ENCODE measurements around the gene TRAF2. TPM values are rescaled to one million over a fixed set of nuclear protein-coding genes. Genes with fewer than 3 reads are reported as not detected.

Gene TRAF2
- total RNA-seq, 3 donors from 2014 or later: 3.4 to 8.9 (median 8.5) TPM

DNA sequence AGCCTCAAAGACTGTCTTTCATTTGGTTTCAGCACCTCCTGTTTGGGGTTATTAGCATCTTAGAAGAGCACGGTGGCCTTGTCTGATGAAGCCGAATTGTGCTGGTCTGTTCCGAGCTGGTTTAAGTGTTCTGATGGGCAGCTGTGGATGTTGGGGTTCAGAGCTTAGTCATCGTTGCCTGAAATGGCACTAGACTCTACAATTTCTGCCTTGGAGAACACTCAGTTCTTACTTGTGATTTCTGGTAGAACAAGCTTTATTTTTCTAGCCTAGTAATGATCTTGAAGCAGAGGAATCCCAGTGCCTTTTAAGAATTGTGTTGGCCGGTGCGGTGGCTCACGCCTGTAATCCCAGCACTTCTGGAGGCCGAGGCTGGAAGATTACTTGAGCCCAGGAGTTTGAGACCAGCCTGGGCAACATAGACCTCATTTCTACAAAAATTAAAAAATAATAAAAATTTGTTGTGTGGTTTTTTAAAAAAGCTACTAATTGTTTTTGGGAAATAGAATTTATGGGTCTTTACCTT is 50.4 kb downstream of the TRAF2 start:
- DNase-seq (ENCODE audit: low spot score in 2 of 2): no peak
- TF ChIP-seq POLR2A (IDR thresholded peaks at IDR 0.05) (no peak), POLR2AphosphoS5 (IDR thresholded peaks at IDR 0.05) (no peak)
- TF ChIP-seq, protein P1, sequence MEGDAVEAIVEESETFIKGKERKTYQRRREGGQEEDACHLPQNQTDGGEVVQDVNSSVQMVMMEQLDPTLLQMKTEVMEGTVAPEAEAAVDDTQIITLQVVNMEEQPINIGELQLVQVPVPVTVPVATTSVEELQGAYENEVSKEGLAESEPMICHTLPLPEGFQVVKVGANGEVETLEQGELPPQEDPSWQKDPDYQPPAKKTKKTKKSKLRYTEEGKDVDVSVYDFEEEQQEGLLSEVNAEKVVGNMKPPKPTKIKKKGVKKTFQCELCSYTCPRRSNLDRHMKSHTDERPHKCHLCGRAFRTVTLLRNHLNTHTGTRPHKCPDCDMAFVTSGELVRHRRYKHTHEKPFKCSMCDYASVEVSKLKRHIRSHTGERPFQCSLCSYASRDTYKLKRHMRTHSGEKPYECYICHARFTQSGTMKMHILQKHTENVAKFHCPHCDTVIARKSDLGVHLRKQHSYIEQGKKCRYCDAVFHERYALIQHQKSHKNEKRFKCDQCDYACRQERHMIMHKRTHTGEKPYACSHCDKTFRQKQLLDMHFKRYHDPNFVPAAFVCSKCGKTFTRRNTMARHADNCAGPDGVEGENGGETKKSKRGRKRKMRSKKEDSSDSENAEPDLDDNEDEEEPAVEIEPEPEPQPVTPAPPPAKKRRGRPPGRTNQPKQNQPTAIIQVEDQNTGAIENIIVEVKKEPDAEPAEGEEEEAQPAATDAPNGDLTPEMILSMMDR (IDR thresholded peaks at IDR 0.05): no peak
- H3K9me3 ChIP-seq: no peaks in the 10 kb centered on the region
- H3K27me3 ChIP-seq: no peaks in the 10 kb centered on the region
- H3K36me3 ChIP-seq: peaks cover 7% of the 10 kb centered on the region
- H3K27ac ChIP-seq: no peak overlapping the region
- no peaks in the 10 kb centered on the region for H3K4me1 ChIP-seq
- no peak overlapping the region for H3K4me3 ChIP-seq
- intact Hi-C loops (cut with DNase I; ENCODE audit: low total_unique reads): no loop called here

DNA sequence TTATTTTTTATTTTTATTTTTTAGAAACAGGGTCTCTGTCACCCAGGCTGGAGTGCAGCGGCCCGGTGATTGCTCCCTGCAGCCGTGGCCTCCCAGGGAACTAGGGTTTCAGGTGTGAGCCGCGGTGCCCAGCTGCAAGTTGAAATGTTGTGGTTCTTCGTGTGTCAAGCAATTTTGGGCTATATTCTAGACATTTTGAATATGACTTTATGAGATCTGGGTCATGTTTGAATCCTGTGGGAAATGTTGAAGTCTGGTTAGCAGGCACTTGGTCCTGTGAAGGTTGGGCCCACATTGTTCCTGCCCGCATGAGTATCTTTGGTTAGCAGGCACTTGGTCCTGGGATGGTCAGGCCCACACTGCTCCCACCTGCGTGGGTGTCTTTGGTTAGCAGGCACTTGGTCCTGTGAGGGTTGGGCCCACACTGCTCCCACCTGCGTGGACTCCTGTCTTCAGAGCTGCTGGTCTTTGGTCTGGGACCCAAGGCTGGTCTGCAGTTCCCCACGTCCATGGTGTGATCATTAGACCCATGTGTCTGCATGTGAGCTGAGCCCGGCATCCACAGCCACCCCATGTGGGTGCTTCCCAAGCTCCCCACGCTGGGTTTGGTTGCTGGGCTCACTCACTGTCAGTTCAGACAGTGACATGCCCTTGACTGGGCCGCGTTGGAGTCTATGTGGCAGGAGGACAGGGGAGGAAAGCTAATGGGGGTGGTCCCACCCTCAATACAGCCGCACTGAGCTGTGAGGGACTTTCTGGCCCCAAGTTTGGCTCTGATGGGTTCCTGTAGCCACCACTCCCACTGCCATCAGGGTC is 51.1 kb downstream of the TRAF2 start:
- no peak overlapping the region for H3K4me3 ChIP-seq
- no peaks in the 10 kb centered on the region for H3K27me3 ChIP-seq
- H3K9me3 ChIP-seq: no peaks in the 10 kb centered on the region
- TF ChIP-seq, protein P1 (IDR thresholded peaks at IDR 0.05): no peak
- DNase-seq (ENCODE audit: low spot score in 2 of 2): no peak
- no peak overlapping the region for H3K27ac ChIP-seq
- H3K4me1 ChIP-seq: no peaks in the 10 kb centered on the region
- peaks cover 11% of the 10 kb centered on the region for H3K36me3 ChIP-seq
- intact Hi-C loops (cut with DNase I; ENCODE audit: low total_unique reads): no loop called here

DNA sequence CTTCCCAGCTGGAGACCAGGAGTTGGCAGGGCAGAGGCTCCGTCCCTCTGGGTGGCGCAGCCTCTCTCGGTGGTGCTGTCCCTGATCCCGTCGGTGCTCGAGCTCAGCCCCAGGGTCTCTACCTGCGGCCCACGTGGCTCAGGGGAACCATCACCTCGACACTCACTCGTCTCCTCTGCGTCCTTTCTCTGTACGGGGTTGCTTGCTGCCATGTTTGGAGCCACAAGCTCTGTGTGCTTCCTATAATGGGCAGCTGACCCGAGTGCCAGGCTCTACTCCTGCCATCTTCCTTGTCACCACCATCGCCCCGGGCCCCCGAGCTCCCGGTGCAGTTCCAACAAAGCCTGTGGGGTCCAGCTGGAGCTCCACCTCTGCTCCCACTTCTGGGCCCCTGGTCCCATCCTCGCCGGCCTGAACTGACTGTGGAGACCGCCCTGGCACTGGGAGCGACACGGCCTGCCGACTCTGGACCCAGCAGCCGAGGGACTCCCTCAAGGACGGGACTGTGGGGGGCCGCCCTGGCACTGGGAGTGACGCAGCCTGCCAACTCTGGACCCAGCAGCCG is 53.2 kb downstream of the TRAF2 start:
- H3K9me3 ChIP-seq: no peaks in the 10 kb centered on the region
- TF ChIP-seq POLR2AphosphoS5 (IDR thresholded peaks at IDR 0.05) (no peak), POLR2A (IDR thresholded peaks at IDR 0.05) (no peak)
- TF ChIP-seq, protein P1 (IDR thresholded peaks at IDR 0.05): no peak
- peaks cover 11% of the 10 kb centered on the region for H3K36me3 ChIP-seq

DNA sequence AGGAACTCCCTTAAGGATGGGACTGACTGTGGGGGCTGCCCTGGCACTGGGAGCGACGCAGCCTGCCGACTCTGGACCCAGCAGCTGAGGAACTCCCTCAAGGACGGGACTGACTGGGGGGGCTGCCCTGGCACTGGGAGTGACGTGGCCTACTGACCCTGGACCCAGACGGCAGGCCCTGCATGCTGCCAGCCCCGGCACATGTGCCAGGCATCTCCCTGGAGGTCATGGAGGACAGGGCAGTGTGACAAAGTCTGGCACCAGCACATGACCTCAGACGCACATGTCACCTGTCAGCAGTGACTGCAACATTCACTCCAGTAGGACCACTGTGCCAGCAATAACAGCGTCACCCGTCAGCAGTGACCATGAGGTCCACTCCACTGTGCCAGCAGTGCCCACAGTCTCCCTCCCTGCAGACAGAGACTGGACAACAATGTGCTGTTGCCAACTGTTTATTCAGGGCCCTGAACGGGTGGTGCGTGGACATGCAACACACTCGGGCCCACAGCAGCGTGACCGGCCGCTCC is 53.7 kb downstream of the TRAF2 start:
- no peak for DNase-seq (ENCODE audit: low spot score in 2 of 2)
- H3K4me1 ChIP-seq: peaks cover 8 to 10% of the 10 kb centered on the region in 2 donors
- TF ChIP-seq POLR2AphosphoS5 (IDR thresholded peaks at IDR 0.05) (no peak), POLR2A (IDR thresholded peaks at IDR 0.05) (no peak)
- TF ChIP-seq, protein P1 (IDR thresholded peaks at IDR 0.05): no peak
- intact Hi-C loops (cut with DNase I; ENCODE audit: low total_unique reads): no loop called here
- H3K27me3 ChIP-seq: no peaks in the 10 kb centered on the region
- H3K27ac ChIP-seq: no peak overlapping the region
- peaks cover 11% of the 10 kb centered on the region for H3K36me3 ChIP-seq
- H3K4me3 ChIP-seq: no peak overlapping the region
- no peaks in the 10 kb centered on the region for H3K9me3 ChIP-seq

More for the DNA sequence above, 53.2 kb downstream of the TRAF2 start:
- intact Hi-C loops (cut with DNase I; ENCODE audit: low total_unique reads): no loop called here
- Histone ChIP-seq H3K4me3 (no peak overlapping the region), H3K4me1 (peaks cover 8 to 10% of the 10 kb centered on the region in 2 donors), H3K27me3 (no peaks in the 10 kb centered on the region), H3K27ac (no peak overlapping the region)
- no peak for DNase-seq (ENCODE audit: low spot score in 2 of 2)
